ENCODE data around the gene ANKRD6. TPM values are rescaled to one million over a fixed set of nuclear protein-coding genes. Genes with fewer than 3 reads are reported as not detected.

The ANKRD6 gene
- total and polyA plus RNA-seq, 2 donors (not counting 3 experiments of a cell fraction or from before 2014, with no cell fraction given) = 3.4 to 9.6 TPM

- Histone ChIP-seq H2AFZ (ENCODE audit: low read depth, low read length) (no peak overlapping the region), H3K4me2 (ENCODE audit: insufficient read depth, low read length) (no peak overlapping the region), H3K79me2 (ENCODE audit: control insufficient read depth, insufficient read depth, low read length) (no peaks in the 10 kb centered on the region), H3K9me3 (replicated peaks; ENCODE audit: control insufficient read depth, insufficient read depth, low read length) (no peaks in the 10 kb centered on the region), H3K4me1 (ENCODE audit: control insufficient read depth, extremely low read depth, insufficient read depth, low read length) (no peaks in the 10 kb centered on the region), H3K9me1 (replicated peaks; ENCODE audit: control insufficient read depth, extremely low read depth, insufficient read depth, low read length) (no peaks in the 10 kb centered on the region), H4K20me1 (replicated peaks; ENCODE audit: control insufficient read depth, extremely low read depth, insufficient read depth, low read length) (no peaks in the 10 kb centered on the region), H3K36me3 (ENCODE audit: control insufficient read depth in 2 of 2, extremely low read depth in 1 of 2, insufficient read depth in 2 of 2, low read length in 2 of 2) (no peaks in the 10 kb centered on the region), H3K27me3 (ENCODE audit: control insufficient read depth in 2 of 2, insufficient read depth in 2 of 2, low read length in 2 of 2) (no peaks in the 10 kb centered on the region), H3K4me3 (replicated peaks in 1 of 3; ENCODE audit: insufficient read depth in 1 of 3, low read depth in 1 of 3, low read length in 3 of 3) (no peak overlapping the region), H3K27ac (ENCODE audit: insufficient read depth, low read depth, low read length) (no peak overlapping the region), H3K9ac (replicated peaks; ENCODE audit: extremely low read depth, insufficient read depth, low read length) (no peak overlapping the region)
- ChIA-PET POLR2A (no interaction called here), CTCF (no interaction called here)
- BruUV-seq (replicated peaks) = no TSS peak
- intact Hi-C loops (cut with micrococcal nuclease) = no loop called here
- TF ChIP-seq POLR2A (IDR thresholded peaks at IDR 0.05; ENCODE audit: low read depth, low read length) (no peak), JUN (IDR thresholded peaks at IDR 0.05; ENCODE audit: borderline replicate concordance, insufficient read depth, insufficient read length, low read depth) (no peak)
- TF ChIP-seq, protein P1, sequence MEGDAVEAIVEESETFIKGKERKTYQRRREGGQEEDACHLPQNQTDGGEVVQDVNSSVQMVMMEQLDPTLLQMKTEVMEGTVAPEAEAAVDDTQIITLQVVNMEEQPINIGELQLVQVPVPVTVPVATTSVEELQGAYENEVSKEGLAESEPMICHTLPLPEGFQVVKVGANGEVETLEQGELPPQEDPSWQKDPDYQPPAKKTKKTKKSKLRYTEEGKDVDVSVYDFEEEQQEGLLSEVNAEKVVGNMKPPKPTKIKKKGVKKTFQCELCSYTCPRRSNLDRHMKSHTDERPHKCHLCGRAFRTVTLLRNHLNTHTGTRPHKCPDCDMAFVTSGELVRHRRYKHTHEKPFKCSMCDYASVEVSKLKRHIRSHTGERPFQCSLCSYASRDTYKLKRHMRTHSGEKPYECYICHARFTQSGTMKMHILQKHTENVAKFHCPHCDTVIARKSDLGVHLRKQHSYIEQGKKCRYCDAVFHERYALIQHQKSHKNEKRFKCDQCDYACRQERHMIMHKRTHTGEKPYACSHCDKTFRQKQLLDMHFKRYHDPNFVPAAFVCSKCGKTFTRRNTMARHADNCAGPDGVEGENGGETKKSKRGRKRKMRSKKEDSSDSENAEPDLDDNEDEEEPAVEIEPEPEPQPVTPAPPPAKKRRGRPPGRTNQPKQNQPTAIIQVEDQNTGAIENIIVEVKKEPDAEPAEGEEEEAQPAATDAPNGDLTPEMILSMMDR (IDR thresholded peaks at IDR 0.05; ENCODE audit: extremely low read depth in 1 of 2, insufficient read depth in 1 of 2, low read depth in 1 of 2, low read length in 2 of 2) = no peak
- DNase-seq (ENCODE audit: low read depth, low spot score) (no peak), FAIRE-seq (no peak)
- dilution Hi-C loops (cut with MboI; ENCODE audit: extremely low pct_ligation_motif_present, low sequenced_read_pairs) = no loop called here
Observed at GRCh38 chr6:89488438-89488837, 55.5 kb downstream of the ANKRD6 start.

GRCh38 chr6:89489078-89489477, 56.1 kb downstream of the ANKRD6 start:
- Histone ChIP-seq H3K4me3 (replicated peaks in 1 of 3; ENCODE audit: insufficient read depth in 1 of 3, low read depth in 1 of 3, low read length in 3 of 3) (no peak overlapping the region), H2AFZ (ENCODE audit: low read depth, low read length) (no peak overlapping the region), H3K4me1 (ENCODE audit: control insufficient read depth, extremely low read depth, insufficient read depth, low read length) (no peaks in the 10 kb centered on the region), H3K27me3 (ENCODE audit: control insufficient read depth in 2 of 2, insufficient read depth in 2 of 2, low read length in 2 of 2) (no peaks in the 10 kb centered on the region), H3K79me2 (ENCODE audit: control insufficient read depth, insufficient read depth, low read length) (no peaks in the 10 kb centered on the region), H3K27ac (ENCODE audit: insufficient read depth, low read depth, low read length) (no peak overlapping the region), H4K20me1 (replicated peaks; ENCODE audit: control insufficient read depth, extremely low read depth, insufficient read depth, low read length) (no peaks in the 10 kb centered on the region), H3K9me3 (replicated peaks; ENCODE audit: control insufficient read depth, insufficient read depth, low read length) (no peaks in the 10 kb centered on the region), H3K9ac (replicated peaks; ENCODE audit: extremely low read depth, insufficient read depth, low read length) (no peak overlapping the region), H3K4me2 (ENCODE audit: insufficient read depth, low read length) (no peak overlapping the region), H3K9me1 (replicated peaks; ENCODE audit: control insufficient read depth, extremely low read depth, insufficient read depth, low read length) (no peaks in the 10 kb centered on the region), H3K36me3 (ENCODE audit: control insufficient read depth in 2 of 2, extremely low read depth in 1 of 2, insufficient read depth in 2 of 2, low read length in 2 of 2) (no peaks in the 10 kb centered on the region)
- TF ChIP-seq EZH2 (IDR thresholded peaks at IDR 0.05; ENCODE audit: borderline replicate concordance, low read depth, low read length, severe bottlenecking) (no peak), POLR2A (IDR thresholded peaks at IDR 0.05; ENCODE audit: low read depth, low read length) (no peak), JUN (IDR thresholded peaks at IDR 0.05; ENCODE audit: borderline replicate concordance, insufficient read depth, insufficient read length, low read depth) (no peak), POLR2AphosphoS5 (IDR thresholded peaks at IDR 0.05; ENCODE audit: insufficient read depth, low read depth, low read length) (no peak), GATA2 (IDR thresholded peaks at IDR 0.05; ENCODE audit: insufficient read depth, insufficient read length, low read depth, low read length) (no peak), MYC (IDR thresholded peaks at IDR 0.05; ENCODE audit: low read depth, low read length) (no peak), FOS (IDR thresholded peaks at IDR 0.05; ENCODE audit: borderline replicate concordance, insufficient read depth, low read length) (no peak)
- TF ChIP-seq, protein P2, sequence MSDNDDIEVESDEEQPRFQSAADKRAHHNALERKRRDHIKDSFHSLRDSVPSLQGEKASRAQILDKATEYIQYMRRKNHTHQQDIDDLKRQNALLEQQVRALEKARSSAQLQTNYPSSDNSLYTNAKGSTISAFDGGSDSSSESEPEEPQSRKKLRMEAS (IDR thresholded peaks at IDR 0.05; ENCODE audit: insufficient read depth, insufficient read length) = no peak
- TF ChIP-seq, protein P1 (IDR thresholded peaks at IDR 0.05; ENCODE audit: extremely low read depth in 1 of 2, insufficient read depth in 1 of 2, low read depth in 1 of 2, low read length in 2 of 2) = no peak
- ChIA-PET POLR2A (no interaction called here), CTCF (no interaction called here)
- no TSS peak for BruUV-seq (replicated peaks)
- dilution Hi-C loops (cut with MboI; ENCODE audit: extremely low pct_ligation_motif_present, low sequenced_read_pairs) (no loop called here), intact Hi-C loops (cut with micrococcal nuclease) (no loop called here)
- DNase-seq (ENCODE audit: low read depth, low spot score) (no peak), FAIRE-seq (no peak)
